T-helper 1 cell treated with Interleukin-12 subunit alpha and Interleukin-12 subunit beta and Interleukin-4 antibody, amounts not matched to agents 30 μg/mL and 1 μg/mL, for 36 hours (primary cell): Measurements from ENCODE around the gene THSD4.
"Not testable (repeated sequence)": the region's sequence is repeated elsewhere in the genome, so short reads cannot be mapped to it uniquely, and the experiment has no call there.

ENCODE experiments used
- H3K27ac Mint-ChIP-seq: one replicate; pipeline ENCODE4 v1.8.0; 2021; ENCODE audit warnings: mild to moderate bottlenecking, mixed read lengths
- H3K27me3 Mint-ChIP-seq: one replicate; pipeline ENCODE4 v1.8.0; 2021; ENCODE audit warnings: low read depth, mixed read lengths
- H3K36me3 Mint-ChIP-seq: one replicate; pipeline ENCODE4 v1.8.0; 2021; ENCODE audit warnings: low read depth, mixed read lengths
- H3K4me1 Mint-ChIP-seq: one replicate; pipeline ENCODE4 v1.8.0; 2021; ENCODE audit warnings: low read depth, mixed read lengths
- H3K4me3 Mint-ChIP-seq: one replicate; pipeline ENCODE4 v1.8.0; 2021; ENCODE audit warnings: mild to moderate bottlenecking, moderate library complexity, mixed read lengths
- H3K9me3 Mint-ChIP-seq: one replicate; pipeline ENCODE4 v1.8.0; 2021; ENCODE audit warnings: mixed read lengths

THSD4 gene

DNA sequence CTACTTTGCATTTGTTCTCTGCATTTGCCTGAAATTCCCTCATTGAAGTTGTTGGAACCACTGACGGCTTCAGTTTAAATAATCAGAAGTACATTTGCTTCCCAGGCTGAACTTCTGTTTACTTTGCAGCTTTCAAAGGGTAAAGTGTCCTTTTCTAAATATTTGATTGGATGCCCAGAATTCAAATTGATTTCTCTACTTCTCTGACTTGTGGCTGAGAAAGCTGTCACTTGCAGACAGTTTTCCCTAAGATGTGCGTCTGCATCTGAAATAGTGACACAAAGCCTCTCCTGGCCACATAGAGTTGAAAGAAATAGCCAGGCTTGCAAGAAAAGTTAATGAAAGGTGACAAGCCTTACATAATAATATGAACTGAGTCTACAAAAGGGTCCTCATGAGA, 299.6 kb downstream of the THSD4 start:
- Mint-ChIP-seq H3K4me1 (no peaks in the 10 kb centered on the region), H3K27ac (no peak overlapping the region), H3K36me3 (no peaks in the 10 kb centered on the region)

DNA sequence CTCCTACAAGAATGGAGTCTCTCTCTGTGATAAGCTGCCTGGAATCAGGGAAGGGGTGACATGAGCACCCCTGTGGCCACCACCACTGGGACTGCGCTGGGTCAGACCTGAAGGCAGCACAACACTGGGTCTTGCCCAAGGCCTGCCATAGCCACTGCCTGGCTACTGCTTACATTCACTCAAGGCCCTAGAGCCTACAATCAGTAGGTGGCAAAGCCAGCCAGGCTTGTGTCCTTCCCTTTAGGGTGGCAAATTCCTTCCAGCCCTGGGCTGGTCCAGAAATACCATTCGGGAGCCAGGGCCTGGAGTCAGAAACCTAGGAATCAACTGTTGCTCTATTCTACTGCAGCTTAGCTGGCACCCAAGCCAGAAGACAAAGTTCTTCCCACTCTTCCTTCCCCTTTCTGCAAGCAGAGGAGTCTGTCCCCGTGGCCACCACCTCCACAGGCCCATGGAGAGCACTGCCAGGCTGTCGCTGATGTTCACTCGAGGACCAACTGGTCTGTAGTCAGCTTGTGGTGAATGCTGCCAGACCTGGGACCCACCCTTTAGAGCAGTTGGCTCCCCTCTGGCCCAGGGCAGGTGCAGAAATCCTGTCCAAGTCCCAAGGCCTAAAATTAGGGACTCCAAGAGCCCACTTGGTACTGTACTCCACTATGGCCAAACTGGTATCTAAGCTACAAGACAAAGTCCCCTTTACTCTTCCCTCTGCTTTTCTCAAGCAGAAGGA, 307.4 kb downstream of the THSD4 start:
- no peak overlapping the region for H3K4me3 Mint-ChIP-seq
- no peak overlapping the region for H3K27ac Mint-ChIP-seq
- H3K9me3 Mint-ChIP-seq = no peaks in the 10 kb centered on the region
- H3K4me1 Mint-ChIP-seq = no peaks in the 10 kb centered on the region
- no peaks in the 10 kb centered on the region for H3K36me3 Mint-ChIP-seq
- peaks cover 5% of the 10 kb centered on the region for H3K27me3 Mint-ChIP-seq

More for the DNA sequence above, 299.6 kb downstream of the THSD4 start:
- Mint-ChIP-seq H3K4me3 (no peak overlapping the region), H3K27me3 (no peaks in the 10 kb centered on the region), H3K9me3 (no peaks in the 10 kb centered on the region)

DNA sequence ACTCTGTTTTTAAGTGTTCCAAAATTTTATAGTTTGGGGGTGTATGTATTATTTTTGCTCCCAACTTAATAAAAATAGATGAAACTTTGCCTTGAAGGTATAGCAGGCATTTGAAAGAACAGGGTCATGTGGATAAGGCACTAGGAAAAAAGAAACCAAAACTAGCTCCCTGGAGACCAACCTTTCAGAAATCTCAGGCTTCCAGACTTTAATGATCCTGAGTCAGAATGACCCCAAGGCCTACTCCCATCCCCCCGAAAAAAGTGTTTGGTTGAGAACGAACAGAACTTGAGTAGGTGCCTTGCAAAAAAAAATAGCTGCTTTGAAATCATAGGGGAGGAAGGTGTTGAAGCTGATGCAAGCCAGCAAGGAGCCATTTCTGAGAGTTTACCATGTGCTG, 309.5 kb downstream of the THSD4 start:
- H3K4me3 Mint-ChIP-seq = no peak overlapping the region
- H3K4me1 Mint-ChIP-seq = no peaks in the 10 kb centered on the region
- H3K27ac Mint-ChIP-seq = no peak overlapping the region
- peaks cover 8% of the 10 kb centered on the region for H3K27me3 Mint-ChIP-seq
- H3K36me3 Mint-ChIP-seq = no peaks in the 10 kb centered on the region
- no peaks in the 10 kb centered on the region for H3K9me3 Mint-ChIP-seq

DNA sequence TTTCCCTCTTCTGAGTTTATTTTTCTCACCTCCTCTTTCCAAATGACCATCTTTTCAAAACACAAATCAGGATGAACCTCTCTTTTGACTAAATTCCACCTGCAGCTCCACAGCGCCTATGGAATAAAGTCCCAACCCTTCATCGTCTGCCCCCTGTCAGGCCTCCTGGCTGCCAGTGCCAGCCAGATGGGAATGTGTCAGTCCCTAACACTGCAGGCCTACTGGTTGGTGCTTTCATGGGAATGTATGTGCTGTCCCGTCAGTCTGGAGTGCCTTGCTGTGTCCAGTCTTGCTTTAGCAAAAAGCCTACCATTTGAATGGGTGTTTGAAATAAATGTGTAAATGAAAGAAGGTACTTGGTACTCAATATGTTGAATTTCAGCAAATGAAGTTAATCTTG, 310.1 kb downstream of the THSD4 start:
- no peaks in the 10 kb centered on the region for H3K36me3 Mint-ChIP-seq
- H3K27ac Mint-ChIP-seq = no peak overlapping the region
- no peaks in the 10 kb centered on the region for H3K4me1 Mint-ChIP-seq
- H3K27me3 Mint-ChIP-seq = peaks cover 8% of the 10 kb centered on the region
- no peaks in the 10 kb centered on the region for H3K9me3 Mint-ChIP-seq
- no peak overlapping the region for H3K4me3 Mint-ChIP-seq

DNA sequence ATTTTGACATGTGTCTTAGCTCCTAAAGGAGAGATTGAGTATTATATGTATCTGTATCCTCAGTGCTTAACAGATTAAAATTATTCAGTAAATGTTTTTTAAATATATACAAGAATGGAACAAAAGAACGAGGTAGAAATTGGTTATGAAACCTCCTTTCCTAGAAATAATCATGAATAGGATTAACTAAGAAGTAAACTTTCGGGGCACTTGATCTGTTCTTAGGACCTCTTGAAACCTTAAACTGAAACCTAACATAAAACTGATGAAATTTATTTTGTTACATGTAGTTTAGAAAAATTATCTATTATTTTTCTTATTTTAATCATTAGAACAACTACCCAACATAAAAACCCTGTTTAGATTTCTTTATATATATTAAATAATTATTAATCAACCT, 311.5 kb downstream of the THSD4 start:
- Mint-ChIP-seq H3K36me3 (no peaks in the 10 kb centered on the region), H3K4me3 (no peak overlapping the region), H3K27ac (no peak overlapping the region), H3K27me3 (peaks cover 11% of the 10 kb centered on the region), H3K4me1 (no peaks in the 10 kb centered on the region), H3K9me3 (no peaks in the 10 kb centered on the region)

DNA sequence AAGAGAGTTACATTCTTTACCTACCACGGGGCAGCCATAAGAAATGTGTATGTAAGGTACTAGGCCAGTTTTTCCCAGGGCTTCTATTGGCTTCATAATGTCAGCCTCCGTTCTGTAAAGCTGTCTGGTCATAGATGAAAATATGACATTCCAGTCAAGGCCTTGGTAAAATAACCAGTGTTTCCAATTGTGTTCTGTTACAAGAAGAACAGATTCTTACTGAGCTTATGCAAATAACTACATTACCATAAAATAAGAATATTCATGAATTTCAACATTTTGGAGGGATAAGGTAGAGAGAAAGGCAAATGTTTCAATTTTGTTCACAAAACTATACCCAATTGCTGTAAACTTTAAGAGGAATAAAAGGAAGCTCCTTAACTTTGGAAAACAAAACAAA, 315.5 kb downstream of the THSD4 start:
- Mint-ChIP-seq H3K4me3 (no peak overlapping the region), H3K9me3 (no peaks in the 10 kb centered on the region), H3K27ac (no peak overlapping the region), H3K27me3 (peaks cover 11% of the 10 kb centered on the region), H3K4me1 (no peaks in the 10 kb centered on the region), H3K36me3 (no peaks in the 10 kb centered on the region)

DNA sequence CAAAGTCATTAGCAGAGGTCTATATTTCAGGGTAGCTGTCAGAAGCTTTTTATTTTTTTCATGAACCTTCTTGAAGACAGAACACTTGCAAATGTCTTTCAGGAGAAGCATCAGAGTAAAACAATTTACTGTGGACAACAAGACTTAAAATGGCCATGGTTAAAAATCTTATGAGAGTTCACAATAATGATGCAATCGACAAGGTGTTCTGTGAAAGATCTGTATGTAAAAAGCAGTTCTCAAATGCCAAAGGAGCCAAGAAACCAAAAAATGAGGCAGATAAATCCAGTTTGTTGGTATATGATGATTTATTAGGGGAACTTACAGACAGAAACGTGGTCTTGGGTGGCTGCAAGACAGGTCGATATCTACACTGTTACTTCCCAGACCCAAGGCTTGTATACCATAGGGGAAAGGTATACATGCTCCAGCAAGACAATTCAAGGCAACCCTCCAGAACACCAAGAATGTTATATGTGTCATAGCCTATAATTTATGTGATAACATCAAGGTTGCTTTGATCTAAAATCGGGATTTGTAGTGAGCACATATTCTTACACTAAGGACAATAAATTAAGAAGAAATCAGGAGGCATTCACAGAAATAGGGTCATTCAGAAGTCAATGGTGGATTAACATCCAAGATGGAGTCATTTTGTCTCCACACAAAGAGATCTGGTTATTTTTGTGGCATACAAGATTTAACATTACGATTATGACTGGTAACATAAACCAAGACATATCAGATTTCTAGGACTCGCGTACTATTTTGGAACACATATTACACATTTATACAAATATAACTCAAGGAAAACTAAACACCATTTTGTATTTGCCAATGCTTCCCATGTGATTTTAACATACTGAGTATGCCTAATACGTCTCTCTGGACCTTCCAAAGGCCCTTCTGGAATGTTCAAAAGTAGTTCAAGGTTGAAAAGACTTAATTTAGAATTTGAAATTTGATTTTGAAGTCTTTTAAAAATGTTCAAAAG, 316.4 kb downstream of the THSD4 start:
- H3K27ac Mint-ChIP-seq = no peak overlapping the region
- no peaks in the 10 kb centered on the region for H3K4me1 Mint-ChIP-seq
- H3K4me3 Mint-ChIP-seq = no peak overlapping the region
- no peaks in the 10 kb centered on the region for H3K9me3 Mint-ChIP-seq
- no peaks in the 10 kb centered on the region for H3K36me3 Mint-ChIP-seq
- peaks cover 11% of the 10 kb centered on the region for H3K27me3 Mint-ChIP-seq

DNA sequence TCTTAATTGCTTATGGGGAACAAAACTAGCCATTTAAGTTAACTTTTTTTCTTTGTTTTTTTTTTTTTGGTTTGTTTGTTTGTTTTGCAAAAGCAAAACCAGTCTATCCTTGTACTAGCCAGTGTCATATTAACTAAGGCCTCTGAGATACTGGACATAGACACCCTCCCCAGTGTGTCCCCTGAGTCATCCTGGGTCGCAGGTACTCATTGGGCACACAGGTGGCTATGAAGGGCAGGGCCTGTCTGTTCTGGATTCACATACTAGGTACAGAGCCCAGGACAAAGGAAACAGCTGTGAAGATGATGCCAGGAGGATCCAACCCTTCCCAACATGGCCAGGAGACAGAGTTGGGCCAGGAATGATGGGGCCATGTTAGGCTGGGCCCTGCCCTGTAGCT, 318.1 kb downstream of the THSD4 start:
- Mint-ChIP-seq H3K27ac (no peak overlapping the region), H3K4me1 (no peaks in the 10 kb centered on the region), H3K27me3 (peaks cover 11% of the 10 kb centered on the region), H3K9me3 (no peaks in the 10 kb centered on the region), H3K36me3 (no peaks in the 10 kb centered on the region), H3K4me3 (no peak overlapping the region)

DNA sequence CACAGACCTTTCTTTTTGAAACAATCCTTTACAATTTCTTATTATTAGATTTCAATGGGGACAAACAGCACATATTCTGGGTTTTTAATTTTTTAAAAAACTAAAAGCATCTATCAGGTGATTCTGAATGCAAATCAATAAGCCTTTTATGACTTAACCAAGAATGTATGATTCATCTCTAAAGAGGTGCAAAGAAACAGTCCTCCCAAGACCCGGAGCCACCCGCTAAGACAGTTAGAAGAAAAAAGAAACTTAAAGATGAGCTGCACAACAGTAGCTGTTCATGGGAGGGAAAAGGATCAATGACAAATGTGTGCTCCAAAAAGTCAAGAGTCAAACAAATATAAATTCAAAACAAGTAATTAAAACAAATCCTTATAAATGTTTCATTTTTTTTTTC, 319.5 kb downstream of the THSD4 start:
- H3K36me3 Mint-ChIP-seq = no peaks in the 10 kb centered on the region
- H3K27me3 Mint-ChIP-seq = peaks cover 7% of the 10 kb centered on the region
- no peak overlapping the region for H3K27ac Mint-ChIP-seq
- H3K4me1 Mint-ChIP-seq = no peaks in the 10 kb centered on the region
- H3K9me3 Mint-ChIP-seq = no peaks in the 10 kb centered on the region
- no peak overlapping the region for H3K4me3 Mint-ChIP-seq

DNA sequence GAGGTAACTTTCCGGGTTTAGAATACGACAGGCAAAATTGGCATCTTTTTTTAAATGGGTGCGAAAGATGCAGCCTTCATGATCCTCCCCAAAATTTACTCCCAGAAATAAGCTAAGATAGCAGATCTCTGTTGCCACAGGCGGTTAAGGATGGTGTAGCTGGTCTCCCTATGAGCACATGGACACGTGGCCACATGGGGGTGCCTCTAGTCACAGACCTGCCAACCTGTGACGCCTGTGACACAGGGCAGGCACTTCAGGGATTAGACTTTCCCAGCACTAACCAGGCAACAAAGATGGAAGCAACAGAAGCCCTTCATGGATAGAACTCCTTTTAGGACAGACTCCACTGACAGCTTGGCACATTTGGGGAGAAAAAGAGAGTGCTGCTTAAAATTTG, 320.3 kb downstream of the THSD4 start:
- Mint-ChIP-seq H3K9me3 (no peaks in the 10 kb centered on the region), H3K36me3 (no peaks in the 10 kb centered on the region), H3K4me3 (no peak overlapping the region), H3K27me3 (peaks cover 9% of the 10 kb centered on the region), H3K4me1 (no peaks in the 10 kb centered on the region), H3K27ac (no peak overlapping the region)

DNA sequence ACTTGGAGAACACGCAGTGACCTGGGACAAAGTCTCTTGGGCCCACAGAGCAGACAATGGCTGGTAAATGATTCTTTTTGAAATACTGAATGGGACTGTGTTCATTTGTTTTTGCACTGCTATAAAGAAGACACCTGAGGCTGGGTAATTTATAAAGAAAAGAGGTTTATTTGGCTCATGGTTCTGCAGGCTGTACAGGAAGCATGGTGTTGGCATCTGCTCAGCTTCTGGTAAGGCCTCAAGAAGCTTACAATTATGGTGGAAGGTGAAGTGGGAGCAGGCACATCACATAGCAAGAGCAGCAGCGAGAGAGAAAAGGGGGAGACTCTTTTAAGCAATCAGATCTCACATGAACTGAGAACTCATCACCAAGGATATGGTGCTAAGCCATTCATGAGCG, 321.6 kb downstream of the THSD4 start:
- no peaks in the 10 kb centered on the region for H3K36me3 Mint-ChIP-seq
- no peaks in the 10 kb centered on the region for H3K4me1 Mint-ChIP-seq
- H3K27me3 Mint-ChIP-seq = peaks cover 11% of the 10 kb centered on the region
- H3K4me3 Mint-ChIP-seq = no peak overlapping the region
- no peaks in the 10 kb centered on the region for H3K9me3 Mint-ChIP-seq
- no peak overlapping the region for H3K27ac Mint-ChIP-seq

DNA sequence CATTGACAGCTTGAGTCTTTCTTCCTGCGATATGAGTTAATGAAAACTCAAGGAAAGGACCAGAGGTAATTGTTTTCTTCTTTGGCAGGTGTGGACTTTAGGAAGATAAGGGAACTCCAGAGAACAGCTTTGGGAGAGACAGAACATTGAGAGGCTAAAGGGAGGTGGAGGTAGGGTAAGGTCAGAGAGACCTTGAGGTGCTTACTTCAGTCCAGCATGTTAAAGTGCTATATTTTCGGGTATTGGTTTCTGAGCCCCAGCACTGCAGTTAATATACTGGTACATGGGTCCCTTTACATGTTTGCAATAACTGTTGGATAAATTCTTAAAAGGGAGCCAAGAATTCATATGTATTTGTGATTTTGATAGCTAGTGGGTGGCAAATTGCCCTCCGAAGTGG, 322.1 kb downstream of the THSD4 start:
- no peak overlapping the region for H3K4me3 Mint-ChIP-seq
- no peaks in the 10 kb centered on the region for H3K36me3 Mint-ChIP-seq
- no peaks in the 10 kb centered on the region for H3K4me1 Mint-ChIP-seq
- H3K27ac Mint-ChIP-seq = no peak overlapping the region
- H3K9me3 Mint-ChIP-seq = no peaks in the 10 kb centered on the region
- peaks cover 11% of the 10 kb centered on the region for H3K27me3 Mint-ChIP-seq

DNA sequence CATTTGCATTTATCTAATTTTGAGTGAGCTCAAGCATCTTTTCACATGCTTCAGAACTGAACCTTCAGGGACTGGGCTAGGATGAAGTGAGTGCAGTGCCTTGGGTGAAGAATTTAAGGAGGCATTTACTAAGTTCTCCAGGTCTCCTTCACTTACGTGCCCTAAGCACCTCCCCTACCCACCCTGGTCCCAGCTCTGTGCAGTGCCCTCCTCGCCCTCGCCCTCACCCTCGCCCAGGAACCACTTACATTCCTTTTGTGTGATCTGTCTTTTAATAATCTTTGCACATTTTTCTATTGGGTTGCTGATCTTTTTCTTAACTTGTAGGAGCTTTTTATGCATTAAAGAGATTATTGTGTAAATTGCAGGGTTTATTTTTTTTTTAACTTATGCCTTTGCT, 322.6 kb downstream of the THSD4 start:
- no peaks in the 10 kb centered on the region for H3K9me3 Mint-ChIP-seq
- no peaks in the 10 kb centered on the region for H3K4me1 Mint-ChIP-seq
- H3K36me3 Mint-ChIP-seq = no peaks in the 10 kb centered on the region
- H3K27me3 Mint-ChIP-seq = peaks cover 11% of the 10 kb centered on the region
- no peak overlapping the region for H3K27ac Mint-ChIP-seq
- no peak overlapping the region for H3K4me3 Mint-ChIP-seq

DNA sequence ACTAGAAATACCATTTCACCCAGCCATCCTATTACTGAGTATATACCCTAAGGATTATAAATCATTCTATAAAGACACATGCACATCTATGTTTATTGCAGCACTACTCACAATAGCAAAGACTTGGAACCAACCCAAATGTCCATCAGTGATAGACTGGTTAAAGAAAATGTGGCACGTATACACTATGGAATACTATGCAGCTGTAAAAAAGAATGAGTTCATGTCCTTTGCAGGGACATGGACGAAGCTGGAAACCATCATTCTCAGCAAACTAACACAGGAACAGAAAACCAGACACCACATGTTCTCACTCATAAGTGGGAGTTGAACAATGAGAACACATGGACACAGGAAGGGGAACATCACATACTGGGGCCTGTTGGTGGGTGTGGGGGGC, 324.2 kb downstream of the THSD4 start:
- H3K4me1 Mint-ChIP-seq = not testable (repeated sequence)

DNA sequence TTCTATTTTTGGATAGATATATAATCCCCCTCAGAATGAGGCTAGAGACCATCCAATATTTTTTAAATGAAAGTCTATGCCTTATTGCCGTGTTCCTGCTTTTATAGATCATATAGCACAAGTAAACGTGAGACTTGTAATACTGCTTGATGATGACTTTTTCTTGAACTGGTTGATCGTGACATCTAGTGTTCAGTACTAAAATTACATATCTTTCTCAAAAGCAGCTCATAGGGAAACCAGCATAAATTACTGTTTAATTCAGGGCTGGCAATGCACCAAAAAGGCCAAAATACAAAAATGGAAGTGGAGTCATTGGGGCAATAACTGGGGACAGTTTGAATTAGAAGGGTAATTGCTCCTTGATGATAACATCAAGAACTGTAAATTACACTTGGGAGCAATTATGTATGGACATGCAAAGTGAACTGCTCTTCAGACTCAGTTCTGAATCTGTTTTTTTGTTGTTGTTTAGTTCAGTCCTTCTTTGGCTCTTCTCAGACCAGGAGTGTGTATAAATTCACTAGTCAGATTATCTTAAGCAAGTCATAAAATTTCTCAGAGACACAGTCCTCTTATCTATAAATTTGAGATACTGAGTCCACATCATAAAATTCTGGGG, 325.3 kb downstream of the THSD4 start:
- no peaks in the 10 kb centered on the region for H3K4me1 Mint-ChIP-seq
- no peaks in the 10 kb centered on the region for H3K9me3 Mint-ChIP-seq
- H3K36me3 Mint-ChIP-seq = no peaks in the 10 kb centered on the region
- H3K27me3 Mint-ChIP-seq = peaks cover 8% of the 10 kb centered on the region
- no peak overlapping the region for H3K4me3 Mint-ChIP-seq
- H3K27ac Mint-ChIP-seq = no peak overlapping the region

More for the DNA sequence above, 324.2 kb downstream of the THSD4 start:
- not testable (repeated sequence) for H3K36me3 Mint-ChIP-seq, H3K9me3 Mint-ChIP-seq, H3K27me3 Mint-ChIP-seq, H3K4me3 Mint-ChIP-seq, H3K27ac Mint-ChIP-seq
